OCI-LY1 (cell line): ENCODE measurements around the gene MGST3.

Experiments used
- H2AFZ ChIP-seq: fragments of 200-600 bp; sonication (generic), shearing (Covaris generic); 2 replicates; pipeline ENCODE4 v1.6.0; 2014; ENCODE audit warnings: antibody characterized with exemption, mild to moderate bottlenecking, low read length
- H3F3A ChIP-seq: fragments of 200-600 bp; sonication (generic), shearing (Covaris generic); 2 replicates; pipeline ENCODE4 v1.6.0; 2014; ENCODE audit warnings: mild to moderate bottlenecking, antibody characterized with exemption, low read length, moderate library complexity; ENCODE audit not compliant: insufficient read depth
- H3K27ac ChIP-seq: fragments of 200-600 bp; sonication (generic); 2 replicates; pipeline ENCODE4 v1.5.1; 2014; ENCODE audit warnings: low read length, mixed run types, mild to moderate bottlenecking, low read depth; ENCODE audit not compliant: poor library complexity, severe bottlenecking
- H3K27me3 ChIP-seq: fragments of 200-600 bp; sonication (generic); 2 replicates; pipeline ENCODE4 v1.6.0; 2014; ENCODE audit warnings: antibody characterized with exemption, mild to moderate bottlenecking, low read length, moderate library complexity; ENCODE audit not compliant: insufficient read depth
- H3K36me3 ChIP-seq: fragments of 200-600 bp; sonication (generic); 2 replicates; pipeline ENCODE4 v1.6.1; 2014; ENCODE audit warnings: mild to moderate bottlenecking, antibody characterized with exemption, low read length, moderate library complexity, mixed read lengths; ENCODE audit not compliant: insufficient read depth
- H3K4me1 ChIP-seq: fragments of 200-600 bp; sonication (generic); 2 replicates; pipeline ENCODE4 v1.5.1; 2014; ENCODE audit warnings: mild to moderate bottlenecking, low read length, moderate library complexity; ENCODE audit not compliant: insufficient read depth, severe bottlenecking
- H3K4me2 ChIP-seq: fragments of 200-600 bp; sonication (generic), shearing (Covaris generic); 2 replicates; pipeline ENCODE4 v1.6.1; 2014; ENCODE audit warnings: low read length
- H3K4me3 ChIP-seq: fragments of 200-600 bp; sonication (generic); 2 replicates; pipeline ENCODE4 v1.5.1; 2014; ENCODE audit warnings: low read length, low read depth, mild to moderate bottlenecking, mixed read lengths; ENCODE audit not compliant: poor library complexity, severe bottlenecking
- H3K79me2 ChIP-seq: fragments of 200-600 bp; shearing (Covaris generic); 2 replicates; pipeline ENCODE4 v1.6.1; 2016; ENCODE audit warnings: mixed run types, low read length, mixed read lengths; ENCODE audit not compliant: insufficient read depth
- H3K9ac ChIP-seq: fragments of 200-600 bp; sonication (generic), shearing (Covaris generic); 2 replicates; pipeline ENCODE4 v1.6.1; 2014; ENCODE audit warnings: mild to moderate bottlenecking, low read length, mixed read lengths
- H3K9me2 ChIP-seq: fragments of 200-600 bp; sonication (generic), shearing (Covaris generic); 2 replicates; pipeline ENCODE4 v1.6.1; 2014; ENCODE audit warnings: low read depth, mild to moderate bottlenecking, low read length, mixed read lengths
- H3K9me3 ChIP-seq: fragments of 200-600 bp; shearing (Covaris generic); 2 replicates; pipeline ENCODE4 v1.6.1; 2014; ENCODE audit warnings: low read length, mixed read lengths
- H4K20me1 ChIP-seq: fragments of 200-600 bp; sonication (generic), shearing (Covaris generic); 2 replicates; pipeline ENCODE4 v1.6.0; 2016; ENCODE audit warnings: mild to moderate bottlenecking, low read length; ENCODE audit not compliant: insufficient read depth
- EZH2 ChIP-seq: fragments of 200-600 bp; sonication (generic), shearing (Covaris generic); IDR thresholded peaks from 2 replicates; pipeline ENCODE4 v1.8.0; 2017; ENCODE audit warnings: borderline replicate concordance, mixed run types, mild to moderate bottlenecking, antibody characterized with exemption, low read length, moderate library complexity, mixed read lengths
- TF ChIP-seq, protein P1 (sequence below): fragments of 200-600 bp; sonication (generic), shearing (Covaris generic); IDR thresholded peaks from 2 replicates; pipeline ENCODE4 v1.5.1; 2017; ENCODE audit warnings: mild to moderate bottlenecking, antibody characterized with exemption, low read length, moderate library complexity, mixed read lengths

MGST3 gene

GRCh38 chr1:165623624-165624023 is 7.4 kb upstream of the MGST3 start:
- no peaks in the 10 kb centered on the region for H4K20me1 ChIP-seq

DNA sequence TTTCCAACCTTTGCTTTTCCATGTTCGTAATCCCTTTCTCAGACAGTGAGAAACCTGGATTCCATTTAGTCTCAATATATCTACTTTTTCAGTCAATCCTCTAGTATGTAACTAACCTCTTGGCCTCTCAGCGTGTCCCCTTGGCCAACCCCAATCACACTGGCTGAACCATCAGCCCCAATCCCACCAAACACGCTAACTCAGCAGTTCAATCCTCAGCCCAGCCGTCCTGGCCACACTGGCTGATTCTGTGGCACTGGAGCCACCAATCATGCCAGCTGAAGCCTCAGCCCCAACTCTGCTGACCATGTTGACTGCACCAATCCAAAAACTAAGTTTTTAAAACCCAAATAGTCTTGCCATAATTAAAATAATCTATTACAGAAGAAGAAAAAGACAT is 6.6 kb upstream of the MGST3 start:
- H3K4me3 ChIP-seq: no peak overlapping the region

More at GRCh38 chr1:165623624-165624023, 7.4 kb upstream of the MGST3 start:
- Histone ChIP-seq H3K4me2 (no peak overlapping the region), H3K9ac (no peak overlapping the region), H3K27me3 (no peaks in the 10 kb centered on the region; the same call in 1 of the 2 replicates), H3K36me3 (no peaks in the 10 kb centered on the region), H3K9me3 (no peaks in the 10 kb centered on the region), H2AFZ (no peak overlapping the region), H3K9me2 (no peaks in the 10 kb centered on the region), H3K27ac (no peak overlapping the region), H3K4me1 (no peaks in the 10 kb centered on the region), H3F3A (no peaks in the 10 kb centered on the region), H3K4me3 (no peak overlapping the region), H3K79me2 (no peaks in the 10 kb centered on the region)
- TF ChIP-seq EZH2: no peak
- TF ChIP-seq, protein P1, sequence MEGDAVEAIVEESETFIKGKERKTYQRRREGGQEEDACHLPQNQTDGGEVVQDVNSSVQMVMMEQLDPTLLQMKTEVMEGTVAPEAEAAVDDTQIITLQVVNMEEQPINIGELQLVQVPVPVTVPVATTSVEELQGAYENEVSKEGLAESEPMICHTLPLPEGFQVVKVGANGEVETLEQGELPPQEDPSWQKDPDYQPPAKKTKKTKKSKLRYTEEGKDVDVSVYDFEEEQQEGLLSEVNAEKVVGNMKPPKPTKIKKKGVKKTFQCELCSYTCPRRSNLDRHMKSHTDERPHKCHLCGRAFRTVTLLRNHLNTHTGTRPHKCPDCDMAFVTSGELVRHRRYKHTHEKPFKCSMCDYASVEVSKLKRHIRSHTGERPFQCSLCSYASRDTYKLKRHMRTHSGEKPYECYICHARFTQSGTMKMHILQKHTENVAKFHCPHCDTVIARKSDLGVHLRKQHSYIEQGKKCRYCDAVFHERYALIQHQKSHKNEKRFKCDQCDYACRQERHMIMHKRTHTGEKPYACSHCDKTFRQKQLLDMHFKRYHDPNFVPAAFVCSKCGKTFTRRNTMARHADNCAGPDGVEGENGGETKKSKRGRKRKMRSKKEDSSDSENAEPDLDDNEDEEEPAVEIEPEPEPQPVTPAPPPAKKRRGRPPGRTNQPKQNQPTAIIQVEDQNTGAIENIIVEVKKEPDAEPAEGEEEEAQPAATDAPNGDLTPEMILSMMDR: no peak

DNA sequence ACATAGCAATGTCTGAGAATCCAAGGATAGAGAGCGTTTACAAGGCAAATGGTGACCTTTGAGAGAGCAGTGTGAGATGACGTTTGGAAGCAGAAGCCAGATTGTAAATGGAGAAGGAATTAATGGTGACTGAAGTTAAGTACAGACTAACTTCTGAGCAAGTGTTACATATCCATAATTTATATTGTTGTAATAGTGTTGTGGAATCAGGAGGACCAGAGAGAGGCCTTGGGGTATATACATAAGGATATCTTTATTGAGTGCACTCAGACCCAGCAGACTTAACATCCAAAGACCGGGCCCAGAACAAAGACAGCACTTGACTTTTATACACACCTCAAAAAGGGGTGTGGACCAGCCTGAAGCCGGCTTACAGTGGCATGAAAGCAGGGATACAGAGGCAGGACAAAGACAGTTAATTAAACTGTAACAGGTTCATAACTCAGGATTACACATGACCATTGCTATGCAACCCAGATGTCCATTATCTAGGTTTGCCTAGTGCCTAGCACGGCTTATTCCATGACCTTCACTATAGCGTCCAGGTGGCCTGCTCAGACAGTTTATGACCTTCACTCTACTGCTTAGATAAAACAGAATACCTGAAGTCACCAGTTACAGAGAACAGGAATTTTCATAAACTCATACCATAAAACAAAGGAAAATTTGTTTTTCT is 2.7 kb upstream of the MGST3 start:
- Histone ChIP-seq H3K4me2 (no peak overlapping the region), H3K9ac (no peak overlapping the region), H3K4me1 (peaks cover 18% of the 10 kb centered on the region), H3K9me2 (no peaks in the 10 kb centered on the region), H4K20me1 (no peaks in the 10 kb centered on the region), H3K79me2 (no peaks in the 10 kb centered on the region), H2AFZ (no peak overlapping the region), H3K36me3 (no peaks in the 10 kb centered on the region), H3F3A (no peaks in the 10 kb centered on the region), H3K27me3 (peaks cover 4% of the 10 kb centered on the region; the same call in 1 of the 2 replicates), H3K9me3 (no peaks in the 10 kb centered on the region), H3K4me3 (no peak overlapping the region), H3K27ac (no peak overlapping the region)
- TF ChIP-seq EZH2: no peak
- TF ChIP-seq, protein P1: no peak

More for the DNA sequence above, 6.6 kb upstream of the MGST3 start:
- Histone ChIP-seq H3K4me2 (no peak overlapping the region), H3K36me3 (no peaks in the 10 kb centered on the region), H3K9ac (no peak overlapping the region), H3K9me2 (no peaks in the 10 kb centered on the region), H4K20me1 (no peaks in the 10 kb centered on the region), H3K79me2 (no peaks in the 10 kb centered on the region), H3K27me3 (no peaks in the 10 kb centered on the region; the same call in 1 of the 2 replicates), H3K4me1 (no peaks in the 10 kb centered on the region), H3K9me3 (no peaks in the 10 kb centered on the region), H2AFZ (no peak overlapping the region), H3F3A (no peaks in the 10 kb centered on the region), H3K27ac (no peak overlapping the region)
- TF ChIP-seq, protein P1: no peak
- no peak for TF ChIP-seq EZH2
